ENCODE data around the gene NEBL.

- TF ChIP-seq, protein P1, sequence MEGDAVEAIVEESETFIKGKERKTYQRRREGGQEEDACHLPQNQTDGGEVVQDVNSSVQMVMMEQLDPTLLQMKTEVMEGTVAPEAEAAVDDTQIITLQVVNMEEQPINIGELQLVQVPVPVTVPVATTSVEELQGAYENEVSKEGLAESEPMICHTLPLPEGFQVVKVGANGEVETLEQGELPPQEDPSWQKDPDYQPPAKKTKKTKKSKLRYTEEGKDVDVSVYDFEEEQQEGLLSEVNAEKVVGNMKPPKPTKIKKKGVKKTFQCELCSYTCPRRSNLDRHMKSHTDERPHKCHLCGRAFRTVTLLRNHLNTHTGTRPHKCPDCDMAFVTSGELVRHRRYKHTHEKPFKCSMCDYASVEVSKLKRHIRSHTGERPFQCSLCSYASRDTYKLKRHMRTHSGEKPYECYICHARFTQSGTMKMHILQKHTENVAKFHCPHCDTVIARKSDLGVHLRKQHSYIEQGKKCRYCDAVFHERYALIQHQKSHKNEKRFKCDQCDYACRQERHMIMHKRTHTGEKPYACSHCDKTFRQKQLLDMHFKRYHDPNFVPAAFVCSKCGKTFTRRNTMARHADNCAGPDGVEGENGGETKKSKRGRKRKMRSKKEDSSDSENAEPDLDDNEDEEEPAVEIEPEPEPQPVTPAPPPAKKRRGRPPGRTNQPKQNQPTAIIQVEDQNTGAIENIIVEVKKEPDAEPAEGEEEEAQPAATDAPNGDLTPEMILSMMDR (IDR thresholded peaks at IDR 0.05): no peak
- TF ChIP-seq POLR2AphosphoS5 (IDR thresholded peaks at IDR 0.05) (no peak), POLR2A (IDR thresholded peaks at IDR 0.05; ENCODE audit: low read depth) (no peak), EP300 (IDR thresholded peaks at IDR 0.05) (no peak)
Measured at GRCh38 chr10:20740120-20740519, 157.0 kb downstream of the NEBL start.

Measured in esophagus muscularis mucosa (tissue), 4 donors.